ENCODE measurements around the gene MUSTN1.

The MUSTN1 gene

DNA sequence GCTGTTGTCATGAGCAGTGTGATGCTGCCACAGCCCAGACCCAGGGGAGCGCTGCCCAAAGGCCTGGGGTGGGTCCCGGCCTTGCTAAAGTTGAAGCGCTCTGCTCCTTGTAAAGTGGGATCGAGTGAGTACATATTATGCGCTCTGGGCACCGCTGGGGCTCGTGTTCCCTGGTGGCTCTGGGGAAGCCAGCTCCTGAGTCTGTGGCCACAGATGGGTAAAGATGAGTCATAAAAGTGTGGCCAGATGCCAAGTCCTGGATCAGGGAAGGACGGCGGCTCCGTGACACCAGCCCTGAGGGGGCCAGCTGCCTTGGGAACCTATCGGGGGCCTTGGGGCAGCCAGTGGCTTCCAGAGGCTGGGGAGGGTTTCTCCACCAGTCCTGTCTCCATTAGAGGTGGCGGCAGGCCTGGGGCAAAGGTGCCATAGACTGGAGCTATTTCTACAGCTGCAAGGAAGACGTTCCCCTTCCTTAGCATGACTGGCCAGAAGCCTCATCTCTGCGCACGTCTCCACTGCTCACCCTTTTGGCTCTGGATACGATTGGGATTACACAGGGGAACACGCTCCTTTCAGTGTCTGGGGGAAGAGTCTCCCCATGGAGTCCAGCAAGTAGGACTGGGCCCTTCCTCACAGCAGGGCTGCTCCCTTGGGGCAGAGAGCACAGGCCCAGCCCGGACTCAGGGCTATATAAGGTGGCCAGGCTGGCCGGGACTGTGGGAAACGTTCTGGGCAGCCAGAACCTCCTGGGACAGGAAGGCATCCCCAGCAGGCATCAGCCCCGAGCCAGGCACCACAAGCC, 3.1 kb downstream of the MUSTN1 start:
- no peak for DNase-seq (ENCODE audit: low spot score)

DNA sequence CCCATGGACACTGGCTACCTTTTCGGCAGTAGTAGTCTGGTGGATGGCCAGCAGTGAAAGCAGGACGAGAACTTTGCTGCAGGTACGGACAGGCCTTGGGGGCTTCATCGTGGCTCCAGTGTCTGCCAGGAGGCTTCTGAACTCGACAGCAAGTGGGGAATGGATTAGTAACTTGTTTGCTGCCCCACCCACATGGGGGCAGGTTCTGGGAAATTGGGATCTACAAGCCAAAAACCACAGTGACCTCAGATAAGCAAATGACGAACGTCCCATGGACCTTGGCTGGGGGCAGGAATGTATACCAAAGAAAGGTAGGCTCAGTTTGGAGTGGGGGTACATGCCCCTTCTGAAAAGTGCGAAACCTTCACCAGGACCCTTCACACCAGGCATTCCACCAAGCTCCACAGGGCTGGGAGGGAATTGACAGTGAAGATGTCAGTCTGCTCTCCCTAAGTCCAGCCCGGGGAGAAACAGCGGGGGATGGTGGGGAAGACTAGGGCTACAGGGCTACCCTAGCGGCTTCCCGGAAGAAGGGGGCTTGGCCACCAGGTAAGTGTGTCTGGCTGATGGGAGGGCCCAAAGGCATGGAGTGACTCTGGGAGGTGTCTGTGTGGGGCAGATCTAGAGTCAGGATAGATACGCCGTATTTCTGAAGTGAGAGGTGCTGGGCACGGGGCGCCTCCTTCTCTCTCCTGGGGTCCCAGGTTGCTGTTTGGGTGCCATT, 4.1 kb downstream of the MUSTN1 start, which contains the start of gene ITIH4:
Gene ITIH4, minus strand, starts transcription at position 138 of the 724 bp plus-strand sequence. Its CDS starts 30 bp downstream, at position 108.
- no peak for DNase-seq (ENCODE audit: low spot score)

DNA sequence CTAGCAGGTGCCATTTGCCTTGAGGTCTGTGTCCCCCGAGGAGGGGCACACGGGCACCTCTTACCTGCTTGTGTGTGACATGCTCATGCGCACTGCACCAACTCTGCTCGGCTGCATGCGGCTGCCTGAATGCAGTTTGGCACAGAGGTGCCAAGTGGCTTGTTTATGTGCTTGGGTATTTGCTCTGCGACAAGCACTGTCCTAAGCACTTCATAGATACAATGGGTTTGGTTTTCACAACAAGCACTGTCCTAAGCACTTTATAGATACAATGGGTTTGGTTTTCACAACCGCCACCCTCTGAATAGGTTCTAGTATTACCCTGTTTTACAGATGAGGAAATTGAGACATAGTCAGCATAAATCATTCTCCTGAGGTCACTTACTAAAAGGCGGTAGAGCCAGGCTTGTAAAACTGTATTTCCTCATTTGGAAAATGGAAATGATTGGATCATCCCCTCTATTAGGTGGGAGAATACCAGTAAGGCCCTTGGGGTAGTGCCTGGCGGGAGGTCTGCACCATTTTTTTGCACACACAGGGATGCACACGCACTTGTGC, 4.8 kb downstream of the MUSTN1 start:
- DNase-seq (ENCODE audit: low spot score), result no peak

DNA sequence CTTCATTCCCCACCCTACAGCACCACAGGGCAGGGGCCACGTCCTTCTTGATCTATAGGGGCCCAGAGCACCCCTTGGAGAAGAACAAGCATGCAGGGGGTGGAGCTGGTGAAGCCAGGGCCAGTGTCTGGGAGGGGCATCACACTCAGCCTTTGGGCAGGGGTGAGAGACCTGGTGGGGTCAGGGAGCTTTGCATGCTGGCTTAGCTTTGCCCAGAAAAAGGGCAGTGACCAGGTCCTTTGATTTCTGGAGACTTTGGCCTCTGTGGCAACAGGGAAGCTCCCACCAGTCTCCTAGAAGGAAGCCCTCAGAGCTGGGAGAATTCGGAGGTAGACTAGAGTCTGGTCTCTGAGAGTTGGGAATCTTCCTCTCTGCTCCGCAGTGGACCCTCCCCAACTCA, 5.3 kb downstream of the MUSTN1 start:
- no peak for DNase-seq (ENCODE audit: low spot score)

DNA sequence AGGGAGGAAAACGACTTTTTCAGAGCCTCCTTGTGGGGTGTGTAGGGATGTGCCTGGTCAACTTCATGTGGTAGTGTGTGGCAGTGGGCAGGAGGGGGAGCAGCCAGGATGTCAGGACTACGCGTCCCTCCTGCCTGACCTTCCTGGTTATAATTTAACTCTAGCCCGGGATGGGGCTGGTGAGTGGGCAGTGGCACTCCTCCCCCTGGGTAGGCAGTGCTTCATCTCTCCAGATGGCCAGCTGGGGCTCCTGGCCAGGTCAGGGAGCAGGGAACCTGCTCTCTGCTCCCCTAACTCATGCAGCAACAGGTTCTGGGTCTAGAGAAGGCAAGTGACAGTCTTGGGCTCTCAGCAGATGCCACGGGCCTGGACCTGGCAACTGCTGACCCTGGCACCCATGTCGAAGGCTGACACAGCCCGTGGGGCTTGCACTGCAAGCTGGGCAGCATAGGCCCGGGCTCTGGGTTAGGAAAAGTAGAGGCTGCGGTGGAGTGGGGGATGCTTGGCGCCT, 6.9 kb downstream of the MUSTN1 start:
- DNase-seq (ENCODE audit: low spot score), result no peak

DNA sequence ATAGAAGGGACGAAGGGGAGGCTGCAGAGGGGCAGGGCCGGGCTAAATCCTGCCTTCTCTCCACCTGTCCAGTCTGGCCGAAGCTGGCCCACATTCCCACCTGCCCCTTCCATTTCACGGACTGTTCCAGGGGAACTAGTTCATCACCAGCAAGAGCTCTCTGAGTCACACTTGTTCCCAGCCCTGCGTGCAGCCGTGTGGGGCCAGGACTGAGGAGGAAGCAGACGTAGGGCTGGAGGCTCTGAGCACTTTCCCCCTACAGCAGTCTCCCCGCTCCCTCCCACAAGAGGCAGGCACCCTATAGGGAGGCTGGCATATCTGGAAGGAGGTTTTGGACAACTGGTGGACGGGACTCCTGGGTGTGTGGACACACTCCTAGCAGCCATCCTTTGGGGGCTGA, 7.4 kb downstream of the MUSTN1 start:
- DNase-seq (ENCODE audit: low spot score), result no peak

DNA sequence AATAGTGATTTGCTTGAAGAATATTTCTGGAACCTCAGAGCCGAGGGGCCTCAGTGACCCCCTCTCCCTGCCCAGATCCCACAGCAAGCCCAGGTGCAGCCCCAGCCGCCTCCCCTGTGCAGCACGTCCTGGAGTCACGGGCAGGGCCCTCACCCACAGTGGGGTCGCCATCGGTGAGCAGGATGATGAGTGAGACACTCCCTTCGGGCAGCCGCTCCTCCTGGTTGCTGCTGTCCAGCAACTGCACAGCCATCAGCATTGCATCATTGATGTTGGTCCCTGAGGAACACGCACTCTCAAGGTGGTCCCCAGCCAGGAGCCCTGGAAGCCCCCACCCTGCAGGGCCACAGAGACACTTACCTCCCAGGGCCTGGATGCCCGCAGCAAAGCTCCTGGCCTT, 10.8 kb downstream of the MUSTN1 start:
- no peak for DNase-seq (ENCODE audit: low spot score)

DNA sequence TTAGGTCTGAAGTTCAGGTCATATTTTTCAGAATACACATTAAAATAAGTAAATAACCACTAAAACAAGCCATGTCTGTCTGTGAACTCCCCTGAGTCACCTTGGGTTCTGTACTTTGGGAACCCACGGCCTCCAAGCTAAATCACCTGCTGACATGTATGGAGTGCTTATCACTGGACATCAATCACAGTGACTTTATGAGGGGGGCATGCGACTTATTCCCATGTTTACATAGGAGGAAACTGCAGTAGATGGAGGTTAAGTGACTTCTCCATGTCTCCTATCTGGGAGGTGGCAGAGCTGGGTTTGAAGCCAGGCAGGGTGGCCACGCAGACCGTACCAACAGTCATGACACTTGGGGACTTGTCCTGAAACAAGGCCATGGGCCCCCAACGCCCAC, 12.5 kb downstream of the MUSTN1 start:
- DNase-seq (ENCODE audit: low spot score), result no peak

DNA sequence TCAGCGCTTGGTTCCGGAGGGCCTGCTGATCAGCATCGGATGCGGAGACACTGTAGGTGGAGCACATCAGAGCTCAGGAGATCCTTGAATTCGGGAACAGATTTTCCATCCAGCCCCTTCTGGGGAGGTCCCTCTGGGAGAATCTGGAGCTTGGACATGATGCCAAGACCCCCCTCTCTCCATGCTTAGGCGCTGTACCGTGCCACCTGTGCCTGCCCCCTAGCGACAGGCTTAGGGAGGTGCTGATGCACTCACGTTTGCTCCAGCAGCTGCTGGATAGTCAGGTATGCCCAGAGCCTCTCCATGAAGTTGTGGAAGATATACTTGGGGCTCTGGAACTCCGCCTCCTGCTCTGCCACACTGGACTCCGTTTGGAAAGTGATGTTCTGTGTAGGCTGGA, 14.1 kb downstream of the MUSTN1 start:
- no peak for DNase-seq (ENCODE audit: low spot score)

DNA sequence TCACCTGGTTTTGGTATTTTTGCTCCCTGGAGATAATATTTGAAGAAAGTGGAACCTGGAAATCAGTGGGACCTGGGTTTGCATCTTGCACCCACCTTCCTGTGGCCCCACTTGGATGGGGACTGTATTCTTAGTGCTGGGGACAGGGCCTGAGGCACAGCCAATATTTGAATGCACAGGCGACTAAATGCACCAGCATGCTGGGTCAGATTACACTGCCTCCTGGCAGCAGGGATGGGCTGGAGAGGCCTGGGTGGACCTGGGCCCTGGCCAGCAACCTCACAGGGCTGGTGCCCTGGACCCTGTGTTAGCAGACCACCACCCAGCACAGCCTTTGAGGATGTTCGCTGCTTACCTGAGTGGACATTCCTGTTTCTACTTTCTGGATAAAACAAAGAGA, 14.9 kb downstream of the MUSTN1 start:
- no peak for DNase-seq (ENCODE audit: low spot score)

DNA sequence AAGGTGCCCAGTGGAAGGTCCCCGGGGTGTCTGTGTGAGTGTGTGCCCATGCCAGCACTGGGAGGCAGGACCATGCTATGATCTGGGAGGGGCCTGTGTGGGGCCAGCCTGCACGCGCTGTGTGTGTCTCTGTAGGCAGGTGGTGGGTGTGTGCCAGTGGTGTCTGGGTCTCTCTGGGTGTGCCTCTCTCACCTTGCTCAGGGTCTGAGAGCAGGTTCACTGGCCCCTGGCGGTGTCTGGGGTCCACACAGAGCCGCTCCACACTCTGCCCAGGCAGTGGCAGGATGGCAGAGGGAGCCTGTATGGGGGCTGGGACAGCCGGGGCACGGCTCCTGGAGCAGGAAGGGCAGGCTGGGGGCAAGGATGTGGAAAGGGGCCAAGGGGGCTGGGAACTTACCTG, 17.0 kb downstream of the MUSTN1 start:
- no peak for DNase-seq (ENCODE audit: low spot score)

DNA sequence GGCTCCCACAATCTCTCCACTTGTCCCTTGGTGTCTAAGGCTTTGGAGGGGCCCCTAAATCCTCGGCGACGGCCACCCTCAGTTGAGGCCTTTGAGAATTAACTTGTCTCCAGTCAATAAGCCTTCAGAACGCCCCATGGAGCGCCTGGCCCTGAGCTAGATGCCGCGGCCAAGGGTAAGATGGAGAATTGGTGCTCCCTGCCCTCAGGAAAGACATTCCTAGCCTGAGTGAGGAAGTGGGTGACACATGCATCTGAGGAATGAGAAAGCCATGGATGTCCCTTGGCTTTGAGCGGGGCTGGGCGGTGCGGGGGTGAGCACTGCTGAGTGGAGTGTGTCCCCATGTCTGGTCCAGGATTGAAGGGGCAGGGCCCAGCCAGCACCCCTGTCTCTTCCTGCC, 17.6 kb downstream of the MUSTN1 start:
- no peak for DNase-seq (ENCODE audit: low spot score)

DNA sequence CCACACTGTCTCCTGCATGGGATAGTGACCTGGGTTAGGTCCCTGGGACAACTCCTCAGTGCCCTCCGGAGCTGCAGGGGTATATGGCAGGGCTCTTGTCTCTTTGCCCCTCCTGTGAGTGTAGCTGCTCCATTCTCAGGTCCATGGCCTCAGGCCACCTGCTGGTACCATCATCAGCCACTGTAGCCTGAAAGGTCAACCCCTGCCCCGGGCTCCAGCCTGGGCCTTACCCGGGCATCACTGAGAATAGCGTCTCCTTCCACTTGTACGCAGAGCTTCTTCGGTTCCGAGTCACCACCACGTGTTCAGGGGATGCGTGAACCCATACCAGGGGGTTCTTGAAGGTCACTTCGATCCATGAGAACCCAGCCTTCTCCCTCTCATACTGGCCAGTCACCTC, 18.2 kb downstream of the MUSTN1 start:
- DNase-seq (ENCODE audit: low spot score), result no peak

DNA sequence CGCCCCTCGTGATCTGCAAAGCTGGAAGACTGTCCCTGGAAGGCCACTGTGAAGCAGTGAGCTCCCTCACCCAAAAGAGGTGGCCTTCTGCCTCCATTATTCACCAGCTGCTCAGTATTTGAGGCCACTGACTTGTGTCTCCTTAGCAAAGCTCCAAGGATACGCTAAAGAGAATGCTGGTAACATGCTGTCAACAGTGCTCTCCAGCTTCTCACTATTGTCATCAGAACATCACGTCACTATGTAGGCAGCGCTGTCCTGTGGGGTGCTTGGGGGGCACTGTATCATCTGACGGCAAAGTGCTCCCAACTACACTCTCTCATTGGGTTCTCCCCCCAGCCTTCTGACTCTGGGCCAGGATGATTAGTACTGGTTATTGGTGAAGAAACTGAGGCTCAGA, 18.6 kb downstream of the MUSTN1 start:
- no peak for DNase-seq (ENCODE audit: low spot score)

DNA sequence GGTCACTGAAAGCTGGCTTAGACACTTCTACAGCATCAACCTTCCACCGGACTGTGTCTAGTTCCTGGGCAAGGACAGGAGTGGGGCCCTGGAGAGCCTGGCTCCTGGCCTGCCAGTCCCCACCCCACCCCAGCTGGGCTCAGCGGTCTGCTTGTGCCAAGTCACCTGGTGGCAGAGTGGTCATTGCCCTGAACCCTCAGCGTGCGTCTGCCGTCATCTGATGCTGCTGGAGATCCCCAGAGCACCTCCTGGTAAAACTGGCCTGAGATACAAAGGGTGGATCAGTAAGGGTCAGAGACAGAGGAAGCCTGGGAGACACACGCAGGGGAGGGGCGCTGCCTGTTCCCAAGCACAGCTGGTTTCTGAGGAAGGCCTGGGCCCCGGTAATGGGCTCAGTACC, 21.0 kb downstream of the MUSTN1 start:
- no peak for DNase-seq (ENCODE audit: low spot score)

DNA sequence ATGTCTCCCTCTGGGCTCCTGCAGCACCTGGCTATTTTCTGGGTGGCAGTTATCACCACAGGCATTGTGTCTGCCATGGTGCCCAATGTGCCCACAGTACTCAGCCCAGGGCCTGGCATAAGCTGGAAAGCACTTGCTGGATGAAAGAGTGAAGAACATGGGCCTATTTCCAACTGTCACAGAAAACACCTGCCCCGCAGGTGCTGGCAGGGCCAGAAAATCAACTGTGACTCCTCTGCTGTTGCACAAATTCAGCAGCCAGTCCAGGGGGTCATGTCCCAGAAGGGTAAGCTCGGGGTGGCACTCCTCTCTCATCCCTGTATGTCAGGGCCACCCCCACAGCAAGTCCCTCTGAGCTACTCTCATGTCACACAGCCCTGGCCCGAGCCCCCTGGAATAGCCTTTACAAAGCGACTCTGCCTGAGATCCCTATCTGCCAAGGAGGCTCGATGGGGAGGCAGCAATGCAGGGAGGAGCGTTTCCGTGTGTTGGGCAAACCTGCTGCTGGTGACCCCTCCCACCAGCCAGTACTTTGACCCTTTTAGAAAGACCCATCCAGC, 23.3 kb downstream of the MUSTN1 start:
- no peak for DNase-seq (ENCODE audit: low spot score)

DNA sequence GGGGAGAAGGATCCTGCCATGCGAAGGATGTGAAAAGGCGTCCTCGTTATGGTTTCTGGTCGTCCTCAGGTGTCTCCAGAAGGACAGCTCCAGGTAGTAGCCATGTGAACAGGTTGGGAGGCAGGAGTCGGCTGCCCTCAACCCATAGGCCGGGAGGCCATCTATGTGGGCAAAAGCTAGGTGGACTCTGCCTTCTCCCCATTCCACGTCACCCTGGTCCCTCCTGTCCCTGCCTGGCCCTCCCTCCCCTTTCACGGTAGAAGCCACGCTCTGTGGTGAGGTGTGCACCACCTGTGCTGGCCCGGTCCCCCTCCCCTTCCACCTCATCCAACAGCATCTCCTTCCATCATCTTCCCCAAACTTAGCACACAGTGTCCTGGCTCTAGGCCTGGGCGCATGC, 23.9 kb downstream of the MUSTN1 start:
- no peak for DNase-seq (ENCODE audit: low spot score)

DNA sequence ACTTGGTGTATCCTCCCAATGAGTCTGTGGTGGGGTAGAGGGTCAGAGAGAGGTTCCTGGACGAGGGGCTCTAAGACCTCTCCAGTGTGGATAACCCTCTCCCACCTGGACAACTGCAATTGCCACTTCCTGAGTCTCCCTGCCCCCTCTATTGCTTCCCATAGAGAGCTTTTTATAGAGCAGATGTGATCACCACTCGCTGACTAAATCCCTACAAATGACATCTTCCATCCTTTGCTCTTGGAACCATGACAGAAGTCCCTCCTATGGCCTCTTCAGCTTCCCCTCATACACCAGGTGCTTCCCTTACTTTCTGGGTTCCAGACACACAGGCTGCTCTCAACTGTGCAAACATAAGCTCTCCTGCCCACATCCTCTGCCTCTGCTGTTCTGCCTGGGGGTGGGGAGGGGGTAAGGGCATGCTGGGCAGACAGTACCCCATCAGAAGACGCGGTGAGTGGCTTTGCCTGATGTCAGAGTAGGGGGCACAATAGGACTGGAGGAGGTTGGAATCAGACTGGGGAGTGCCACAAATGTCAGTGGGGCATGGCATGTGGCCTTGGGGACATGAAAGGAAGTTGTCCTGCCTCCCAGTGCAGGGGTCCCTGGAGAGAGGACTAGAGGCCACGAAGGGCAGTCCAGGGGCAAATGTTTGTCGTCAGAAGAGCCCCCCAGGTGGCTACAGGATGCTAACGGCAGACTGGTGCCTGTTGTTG, 25.0 kb downstream of the MUSTN1 start:
- DNase-seq (ENCODE audit: low spot score), result no peak

DNA sequence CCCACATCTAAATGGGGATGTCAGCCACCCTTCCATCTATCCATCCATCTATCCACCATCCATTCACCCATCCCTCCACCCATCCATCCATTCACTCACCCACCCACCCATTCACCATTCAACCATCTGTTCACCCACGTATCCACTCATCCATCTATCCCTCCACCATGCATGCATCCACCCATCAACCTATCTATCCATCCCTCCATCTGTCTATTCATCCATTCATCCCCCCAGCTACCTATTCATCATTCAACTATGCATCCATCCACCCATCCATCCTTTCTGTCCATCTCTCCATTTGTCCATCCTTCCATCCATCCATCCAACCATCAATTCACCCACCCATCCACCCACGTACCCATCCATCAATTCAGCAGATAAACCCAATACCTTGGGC, 25.7 kb downstream of the MUSTN1 start:
- DNase-seq (ENCODE audit: low spot score), result no peak

DNA sequence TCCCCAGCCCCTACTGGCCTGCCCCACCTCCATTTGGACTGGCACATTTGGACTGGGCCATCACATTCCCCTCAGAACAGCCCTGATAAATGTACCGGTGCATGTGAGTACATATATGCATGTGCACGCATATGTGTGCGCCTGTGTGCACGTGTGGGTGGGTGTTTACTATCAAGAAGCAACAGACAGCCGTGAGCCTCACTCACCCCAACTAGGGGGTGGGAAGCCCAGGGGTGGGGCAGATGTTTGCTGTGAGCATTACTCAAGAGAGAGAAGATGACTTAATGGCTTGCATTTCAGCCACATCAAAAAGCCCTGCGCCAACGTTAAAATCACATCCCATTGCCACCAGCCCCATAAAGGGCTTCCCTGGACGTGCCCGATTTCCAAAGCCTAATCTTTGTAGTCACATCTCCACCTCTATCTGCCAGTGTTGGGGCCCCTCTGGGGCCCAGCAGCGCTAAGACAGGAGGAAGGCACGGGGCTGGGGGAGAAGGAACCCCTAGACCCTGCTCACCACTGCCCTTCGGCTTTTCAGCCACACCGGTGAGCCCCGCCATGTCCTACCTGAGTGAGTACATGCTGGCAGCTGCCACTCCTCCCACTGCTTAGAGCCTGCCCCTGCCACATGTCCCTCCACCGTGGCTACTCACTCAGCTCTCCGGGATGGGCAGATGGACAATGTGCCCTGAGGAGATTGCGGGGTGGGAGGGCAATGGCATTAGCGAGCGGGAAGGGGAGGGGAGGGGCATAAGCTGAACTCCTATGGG, 29.4 kb downstream of the MUSTN1 start:
- DNase-seq (ENCODE audit: low spot score), result no peak

DNA sequence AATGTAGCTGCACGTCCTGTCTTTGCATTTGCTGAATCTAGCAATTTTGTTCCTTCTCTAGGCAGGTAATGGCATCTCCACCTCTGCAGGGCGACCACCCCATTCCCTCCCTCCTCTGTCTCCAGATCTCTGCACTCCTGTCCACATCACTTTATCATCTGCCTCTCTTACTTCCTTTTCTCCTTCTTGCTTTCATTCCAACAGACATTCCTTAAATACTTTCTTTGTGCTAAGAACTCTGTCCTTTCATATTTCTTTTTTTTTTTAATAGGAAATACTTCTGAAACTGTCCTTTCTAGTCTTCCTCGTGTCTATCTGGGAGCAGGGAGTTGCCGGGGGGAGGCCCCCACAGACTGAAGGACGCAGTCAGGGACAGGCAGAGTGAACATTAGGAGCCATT, 33.0 kb downstream of the MUSTN1 start:
- DNase-seq (ENCODE audit: low spot score), result no peak

All from CD4-positive, alpha-beta T cell treated with Interleukin-2 at 100 ng/mL for 4 hours (primary cell).